GM18499 (cell line): ENCODE measurements around the gene PSMD6.
A peak's percentile ranks its signal among the peaks of the same experiment; 100 is the strongest.

Experiments
- ATAC-seq: cut with Tn5 transposase; IDR thresholded peaks from one replicate; pipeline ENCODE4 v1.9.1; 2021; ENCODE audit warnings: moderate number of reproducible peaks; ENCODE audit not compliant: insufficient read depth, unreplicated experiment

The PSMD6 gene

DNA sequence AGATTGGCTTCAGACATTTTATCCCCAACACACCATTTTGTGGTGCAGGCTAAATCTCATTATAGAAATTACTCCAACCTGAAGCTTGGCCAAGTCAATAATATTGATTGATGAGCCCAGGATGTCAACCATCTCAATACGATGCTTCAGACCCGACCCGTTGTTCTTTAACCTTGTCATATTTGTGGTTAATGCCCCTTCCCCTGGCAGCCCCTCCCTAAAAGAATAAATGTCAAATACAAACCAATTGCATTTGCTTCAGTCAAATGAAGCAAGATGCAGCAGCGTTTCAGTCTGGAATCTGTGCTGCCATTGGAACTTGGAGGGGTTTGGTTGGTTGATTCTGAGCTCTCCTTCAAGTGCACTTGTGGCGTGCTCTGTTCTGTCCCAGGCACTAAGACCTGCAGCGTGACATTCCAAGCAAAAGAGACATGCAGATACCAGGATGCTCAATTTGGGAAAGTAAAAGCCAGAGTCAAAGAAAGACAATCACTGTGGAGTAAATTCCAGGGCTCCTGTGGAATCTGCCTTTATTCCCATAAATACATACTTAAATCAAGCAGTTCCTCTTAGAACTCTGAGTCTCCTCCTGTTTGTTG is 23.8 kb upstream of the PSMD6 start:
- no peak for ATAC-seq

DNA sequence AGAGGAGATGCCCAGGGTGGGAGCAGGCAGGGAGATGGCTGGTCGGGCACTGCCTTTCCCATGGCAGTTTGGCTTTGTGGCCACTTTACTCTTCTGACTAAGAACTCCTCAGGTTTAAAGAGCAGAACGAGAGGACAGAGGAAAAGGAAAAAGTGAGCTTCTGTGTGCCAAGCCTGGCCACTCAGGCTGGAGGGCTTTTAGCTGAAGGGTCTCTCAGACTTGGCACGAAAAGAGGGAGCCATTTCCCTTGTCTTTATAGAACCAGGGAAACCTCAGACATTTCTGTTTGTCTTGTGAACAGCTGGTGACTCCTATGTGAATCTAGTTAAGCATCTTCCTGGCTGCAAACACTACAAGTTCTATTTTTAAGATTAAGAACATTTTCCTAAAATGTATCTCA is 23.3 kb upstream of the PSMD6 start:
- ATAC-seq: no peak

DNA sequence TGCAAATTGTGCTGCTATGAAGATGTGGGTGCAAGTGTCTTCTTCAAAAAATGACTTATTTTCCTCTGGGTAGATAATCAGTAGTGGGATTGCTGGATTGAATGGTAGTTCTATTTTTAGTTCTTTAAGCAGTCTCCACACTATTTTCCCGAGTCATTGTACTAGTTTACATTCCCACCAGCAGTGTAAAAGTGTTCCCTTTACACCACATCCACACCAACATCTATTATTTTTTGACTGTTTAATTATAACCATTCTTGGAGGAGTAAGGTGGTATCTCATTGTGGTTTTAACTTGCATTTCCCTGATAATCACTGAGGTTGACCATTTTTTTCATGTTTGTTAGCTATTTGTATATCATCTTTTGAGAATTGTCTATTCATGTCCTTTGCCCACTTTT is 19.7 kb upstream of the PSMD6 start:
- ATAC-seq: no peak

- ATAC-seq: no peak
Measured at GRCh38 chr3:64039981-64040733, 16.9 kb upstream of the PSMD6 start.

GRCh38 chr3:64039332-64039731 is 16.0 kb upstream of the PSMD6 start:
- no peak for ATAC-seq

DNA sequence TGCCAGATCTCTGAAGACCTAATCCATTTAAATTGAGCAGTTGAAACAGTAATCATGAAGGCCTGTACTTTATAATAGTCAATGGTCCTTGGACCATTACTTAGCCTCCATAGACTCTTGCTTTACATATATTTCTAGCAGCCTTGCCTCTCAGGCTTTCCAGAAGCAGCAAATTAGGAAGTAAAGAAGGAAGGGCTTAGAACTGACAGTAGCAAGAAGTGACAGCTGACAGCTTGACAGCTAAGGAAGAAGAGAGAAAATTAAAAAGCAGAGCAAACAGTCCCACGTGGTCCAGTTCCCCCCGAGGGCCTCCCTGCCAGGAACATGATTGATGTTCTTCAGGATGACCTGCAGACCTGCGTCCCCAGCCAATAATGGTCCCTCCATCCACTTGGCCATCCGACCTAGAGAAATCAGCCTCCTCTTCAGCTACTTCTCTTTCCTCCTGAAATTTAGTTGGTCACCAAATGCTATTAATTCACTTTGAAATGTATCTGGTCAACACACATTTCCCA is 15.0 kb upstream of the PSMD6 start:
- ATAC-seq: no peak

DNA sequence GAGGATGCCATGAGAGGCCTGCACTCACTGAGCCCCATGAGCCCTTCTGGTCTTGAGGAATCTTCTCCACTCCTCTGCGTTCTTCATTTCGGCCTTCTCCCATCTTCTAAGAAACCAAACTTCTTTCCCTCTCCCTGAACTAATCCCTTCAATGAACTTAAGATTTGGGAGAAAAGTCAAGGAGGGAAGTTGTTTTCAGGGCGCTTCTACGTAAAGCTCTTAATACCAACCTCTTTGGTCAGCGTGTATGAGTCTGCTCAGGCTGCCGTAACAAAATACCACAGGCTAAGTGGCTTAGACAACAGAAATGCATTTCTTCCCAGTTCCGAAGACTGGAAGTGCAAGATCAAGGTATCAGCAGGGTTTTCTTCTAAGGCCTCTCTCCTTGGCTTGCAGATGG is 13.8 kb upstream of the PSMD6 start:
- no peak for ATAC-seq

GRCh38 chr3:64033069-64033468 is 9.8 kb upstream of the PSMD6 start:
- ATAC-seq: no peak

- ATAC-seq: no peak
Measured at GRCh38 chr3:64031540-64032508, 8.5 kb upstream of the PSMD6 start.

GRCh38 chr3:64030741-64031140 is 7.4 kb upstream of the PSMD6 start:
- peak; percentile 82 for ATAC-seq

GRCh38 chr3:64029287-64029686 is 6.0 kb upstream of the PSMD6 start:
- no peak for ATAC-seq

- no peak for ATAC-seq
Measured at GRCh38 chr3:64028754-64029153, 5.5 kb upstream of the PSMD6 start.

DNA sequence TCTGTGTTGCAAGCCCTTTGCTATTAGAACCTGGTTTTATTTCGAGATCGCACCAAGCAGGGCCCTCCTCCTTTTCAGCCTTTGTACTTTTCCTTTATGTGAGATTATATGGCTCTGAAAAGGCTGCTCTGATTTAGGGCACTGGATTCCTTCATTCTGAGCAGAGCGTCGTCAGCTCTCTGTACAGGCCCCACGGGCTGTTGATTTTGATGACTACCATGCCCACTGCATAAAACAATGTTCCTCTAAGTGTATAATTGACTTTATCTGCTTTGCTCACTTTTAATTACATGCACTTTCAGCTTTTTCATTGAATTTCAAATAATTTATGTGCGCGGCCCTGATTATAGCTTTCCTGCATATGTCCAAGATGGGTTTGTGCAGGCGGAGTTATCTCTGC is 4.4 kb upstream of the PSMD6 start:
- ATAC-seq: no peak

DNA sequence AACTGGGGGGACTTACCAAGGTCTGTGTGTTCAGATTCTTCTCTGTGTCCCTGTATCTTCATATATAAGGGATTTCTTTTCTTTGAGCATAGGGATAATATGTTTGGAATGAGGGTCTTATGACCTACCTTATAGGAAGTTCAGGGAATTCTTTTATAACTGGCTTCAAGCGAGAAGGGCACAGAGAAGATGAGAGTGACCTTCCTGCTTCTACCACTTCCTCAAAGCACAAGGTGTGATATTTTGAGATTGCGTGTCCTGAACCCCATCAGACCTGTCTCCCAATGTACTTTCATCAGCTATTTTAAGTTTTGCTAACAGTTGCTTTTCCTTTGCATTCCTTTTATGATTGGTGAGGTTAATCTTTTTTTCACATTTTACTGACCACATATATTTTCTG is 3.1 kb upstream of the PSMD6 start:
- no peak for ATAC-seq

DNA sequence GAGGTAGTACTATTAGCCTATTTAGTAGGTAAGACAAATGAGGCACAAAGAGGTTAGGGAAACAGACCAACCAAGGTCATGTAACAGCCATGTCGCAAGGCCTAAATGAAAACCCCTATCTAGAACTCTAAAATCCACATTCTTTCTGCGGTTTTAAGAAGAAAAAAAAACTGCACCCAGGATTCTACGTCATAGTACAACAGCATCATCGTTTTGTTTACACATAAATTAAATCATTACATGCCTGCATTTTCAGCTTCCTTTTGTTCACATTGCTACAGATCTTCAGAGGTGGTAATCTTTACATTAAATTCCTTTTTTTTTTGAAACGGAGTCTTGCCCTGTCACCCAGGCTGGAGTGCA is 548 bp upstream of the PSMD6 start:
- no peak for ATAC-seq

DNA sequence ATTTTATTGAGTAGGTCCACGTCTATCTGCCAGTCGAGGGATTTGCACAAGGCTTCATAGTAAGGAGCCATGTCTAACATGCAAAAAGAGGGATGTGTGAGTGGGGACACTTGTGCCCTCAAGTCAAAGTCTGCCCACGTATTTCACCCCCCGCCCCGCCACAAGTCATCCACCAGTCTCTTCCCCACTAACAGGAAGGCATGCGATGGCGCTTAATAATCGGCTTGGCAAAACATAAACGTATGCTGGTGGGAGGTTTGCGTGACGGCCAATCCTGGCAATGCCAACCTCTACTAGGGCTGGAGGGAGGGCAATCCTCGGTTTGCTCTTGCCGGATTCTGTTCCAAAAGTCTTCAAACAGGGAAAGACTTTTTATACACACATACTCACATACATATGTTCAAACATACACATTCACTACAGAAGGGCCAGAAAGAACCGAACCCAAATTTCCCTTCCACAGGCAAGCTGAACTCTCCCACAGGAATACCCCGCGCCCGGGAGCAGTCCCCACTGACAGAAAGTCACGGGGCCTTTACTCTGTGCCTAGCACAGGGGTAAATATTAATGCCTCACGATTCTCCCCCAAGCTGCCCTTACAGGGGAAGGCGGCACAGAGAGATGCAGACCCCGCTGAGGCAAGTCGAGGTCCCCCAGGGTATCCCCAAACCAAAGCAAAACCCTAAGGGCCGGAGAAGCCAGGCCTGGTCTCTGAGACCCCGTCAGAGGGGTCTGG is 675 bp downstream of the PSMD6 start:
- ATAC-seq: no peak

- ATAC-seq: no peak
Measured at GRCh38 chr3:64021922-64022321, 1.4 kb downstream of the PSMD6 start.

GRCh38 chr3:64019879-64020278 is 3.4 kb downstream of the PSMD6 start:
- ATAC-seq: no peak

DNA sequence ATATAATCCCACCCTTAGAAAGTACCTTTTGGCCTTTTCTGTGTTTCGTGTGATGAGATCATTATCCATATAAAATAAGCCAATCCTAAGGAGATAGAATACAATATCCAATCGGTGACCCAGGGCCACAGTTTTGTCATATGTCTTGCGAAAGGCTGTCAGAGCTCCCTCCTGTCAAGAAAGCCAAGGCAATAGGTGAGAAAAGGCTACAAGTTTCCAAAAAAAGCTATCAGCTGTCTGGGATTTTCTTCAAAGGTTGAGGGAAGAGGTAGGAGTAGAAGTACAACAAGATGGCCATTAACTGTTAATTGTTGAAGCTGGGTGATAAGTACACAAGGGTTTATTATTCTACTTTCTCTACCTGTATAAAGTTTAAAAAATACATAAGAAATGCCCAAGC is 4.0 kb downstream of the PSMD6 start:
- no peak for ATAC-seq

DNA sequence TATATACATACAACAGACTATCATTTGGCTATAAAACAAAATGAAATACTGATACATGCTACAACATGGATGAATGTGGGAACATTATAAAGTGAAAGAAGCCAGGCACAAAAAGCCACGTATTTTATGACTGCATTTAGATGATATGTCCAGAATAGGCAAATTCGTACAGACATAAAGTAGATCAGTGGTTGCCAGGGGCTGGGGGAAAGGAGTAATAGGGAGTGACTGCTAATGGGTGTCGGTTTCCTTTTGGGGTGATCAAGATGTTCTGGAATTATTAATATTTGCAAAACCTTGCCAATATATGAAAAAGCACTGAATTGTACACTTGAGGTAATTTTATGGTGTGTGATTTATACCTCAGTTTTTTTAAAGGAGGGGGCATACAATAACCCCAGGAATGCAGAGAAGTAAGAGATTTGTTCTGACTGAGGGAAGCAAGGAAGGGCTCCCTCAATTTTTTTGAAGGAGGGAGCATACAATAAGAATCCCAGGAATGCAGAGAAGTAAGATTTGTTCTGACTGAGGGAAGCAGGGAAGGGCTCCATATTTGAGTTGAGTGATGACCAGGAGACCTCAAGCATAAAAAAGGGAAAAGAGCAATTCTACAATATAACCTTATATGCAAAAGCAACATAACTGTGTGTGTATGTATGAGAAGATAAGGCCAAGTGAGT is 6.2 kb downstream of the PSMD6 start:
- ATAC-seq: no peak
